DOHH2 (cell line): ENCODE results near the gene IZUMO4.

ENCODE experiments used
- H3F3A ChIP-seq: fragments of 200-600 bp; sonication (generic), shearing (Covaris generic); 2 replicates; pipeline ENCODE4 v1.6.0; 2016; ENCODE audit warnings: antibody characterized with exemption, mild to moderate bottlenecking; ENCODE audit not compliant: control insufficient read depth, insufficient read depth
- H3K27ac ChIP-seq: fragments of 200-600 bp; sonication (generic); 2 replicates; pipeline ENCODE4 v1.5.1; 2014; ENCODE audit warnings: low read depth, mild to moderate bottlenecking, low read length, moderate library complexity
- H3K27me3 ChIP-seq: fragments of 200-600 bp; sonication (generic); 2 replicates; pipeline ENCODE4 v1.6.1; 2014; ENCODE audit warnings: mild to moderate bottlenecking, low read length, mixed read lengths; ENCODE audit not compliant: control insufficient read depth
- H3K36me3 ChIP-seq: fragments of 200-600 bp; sonication (generic); 2 replicates; pipeline ENCODE4 v1.6.1; 2014; ENCODE audit warnings: mild to moderate bottlenecking, low read length, moderate library complexity, mixed read lengths; ENCODE audit not compliant: control insufficient read depth
- H3K4me1 ChIP-seq: fragments of 200-600 bp; sonication (generic); 2 replicates; pipeline ENCODE4 v1.6.1; 2014; ENCODE audit warnings: mild to moderate bottlenecking, low read length, mixed read lengths; ENCODE audit not compliant: control insufficient read depth
- H3K4me2 ChIP-seq: fragments of 200-600 bp; sonication (generic); 2 replicates; pipeline ENCODE4 v1.6.0; 2014; ENCODE audit warnings: mild to moderate bottlenecking, low read length, moderate library complexity
- H3K4me3 ChIP-seq: fragments of 200-600 bp; sonication (generic); 2 replicates; pipeline ENCODE4 v1.5.1; 2014; ENCODE audit warnings: mild to moderate bottlenecking, low read length, mixed read lengths
- H3K79me2 ChIP-seq: fragments of 200-600 bp; sonication (generic); 2 replicates; pipeline ENCODE4 v1.6.1; 2014; ENCODE audit warnings: mild to moderate bottlenecking, low read length, mixed read lengths; ENCODE audit not compliant: control insufficient read depth
- H3K9me2 ChIP-seq: fragments of 200-600 bp; sonication (generic); replicated peaks from 2 replicates; pipeline ENCODE4 v1.6.1; 2014; ENCODE audit warnings: mild to moderate bottlenecking, low read length, mixed read lengths; ENCODE audit not compliant: control insufficient read depth
- H3K9me3 ChIP-seq: fragments of 200-600 bp; sonication (generic); 2 replicates; pipeline ENCODE4 v1.6.1; 2014; ENCODE audit warnings: antibody characterized with exemption, low read length, mixed read lengths; ENCODE audit not compliant: control insufficient read depth, insufficient read depth
- H4K20me1 ChIP-seq: fragments of 200-600 bp; sonication (generic); 2 replicates; pipeline ENCODE4 v1.6.0; 2014; ENCODE audit warnings: low read depth, mild to moderate bottlenecking, antibody characterized with exemption, low read length, moderate library complexity; ENCODE audit not compliant: control insufficient read depth, insufficient read depth
- CTCF ChIP-seq: fragments of 200-600 bp; sonication (generic); IDR thresholded peaks from one replicate; pipeline ENCODE4 v1.5.1; 2014; ENCODE audit warnings: antibody characterized with exemption, mild to moderate bottlenecking, low read depth, low read length; ENCODE audit not compliant: poor library complexity, severe bottlenecking
- EZH2phosphoT487 ChIP-seq: fragments of 200-600 bp; sonication (generic); IDR thresholded peaks from 2 replicates; pipeline ENCODE4 v1.6.1; 2017; ENCODE audit warnings: borderline replicate concordance, mild to moderate bottlenecking, antibody characterized with exemption, low read length, moderate library complexity, mixed read lengths

Gene IZUMO4

GRCh38 chr19:2080336-2080988 lies 16.3 kb upstream of the IZUMO4 start:
- Histone ChIP-seq H3K9me3 (no peaks in the 10 kb centered on the region), H3K4me1 (peaks cover 70% of the 10 kb centered on the region), H4K20me1 (peaks cover 18% of the 10 kb centered on the region), H3K9me2 (no peaks in the 10 kb centered on the region), H3F3A (peaks cover 12% of the 10 kb centered on the region; the same call in 1 of the 2 replicates), H3K79me2 (peaks cover 98% of the 10 kb centered on the region), H3K36me3 (peaks cover 96% of the 10 kb centered on the region), H3K4me2 (peak overlapping the region; percentile 30), H3K4me3 (no peak overlapping the region), H3K27me3 (no peaks in the 10 kb centered on the region), H3K27ac (peak overlapping the region; percentile 25)
- TF ChIP-seq EZH2phosphoT487: no peak
- TF ChIP-seq CTCF: no peak

- H3K4me1 ChIP-seq: peaks cover 67% of the 10 kb centered on the region
- no peaks in the 10 kb centered on the region for H3K9me3 ChIP-seq
- no peaks in the 10 kb centered on the region for H3K9me2 ChIP-seq
- peaks cover 83% of the 10 kb centered on the region for H3K36me3 ChIP-seq
- H3K4me3 ChIP-seq: peak overlapping the region; percentile 76
- TF ChIP-seq EZH2phosphoT487: no peak
- no peak for TF ChIP-seq CTCF
- H3K27me3 ChIP-seq: no peaks in the 10 kb centered on the region
- H3K4me2 ChIP-seq: peak overlapping the region; percentile 74
- H3K27ac ChIP-seq: peak overlapping the region; percentile 99
- peaks cover 15% of the 10 kb centered on the region for H3F3A ChIP-seq
- peaks cover 83% of the 10 kb centered on the region for H3K79me2 ChIP-seq
- H4K20me1 ChIP-seq: peaks cover 14% of the 10 kb centered on the region
These were observed 14.6 kb upstream of the IZUMO4 start for GRCh38 chr19:2081873-2082810.

- Histone ChIP-seq H3K4me1 (peaks cover 67% of the 10 kb centered on the region), H4K20me1 (peaks cover 14% of the 10 kb centered on the region), H3K4me3 (peak overlapping the region; percentile 76), H3K4me2 (peak overlapping the region; percentile 74), H3K36me3 (peaks cover 76% of the 10 kb centered on the region), H3F3A (peaks cover 25% of the 10 kb centered on the region), H3K9me2 (no peaks in the 10 kb centered on the region), H3K27ac (peak overlapping the region; percentile 99), H3K9me3 (no peaks in the 10 kb centered on the region), H3K79me2 (peaks cover 72% of the 10 kb centered on the region), H3K27me3 (no peaks in the 10 kb centered on the region)
- TF ChIP-seq EZH2phosphoT487 (no peak), CTCF (no peak)
These were observed 13.4 kb upstream of the IZUMO4 start for GRCh38 chr19:2083174-2083854.
